Testis (tissue), 3 donors: ENCODE data around the gene ZNF428. TPM values are rescaled to one million over a fixed set of nuclear protein-coding genes. Genes with fewer than 3 reads are reported as not detected.

Source experiments
- DNase-seq: peaks from one replicate; pipeline ENCODE4 v3.0.0-alpha.2; 2019
- H3K27ac ChIP-seq, 2 donors: fragments of 200-600 bp; sonication (generic); one replicate each; pipeline ENCODE4 v1.5.1; 2019
- H3K27me3 ChIP-seq: fragments of 200-600 bp; sonication (generic); one replicate; pipeline ENCODE4 v1.5.1; 2019
- H3K36me3 ChIP-seq: fragments of 200-600 bp; sonication (generic); one replicate; pipeline ENCODE4 v1.5.1; 2017; ENCODE audit warnings: low read depth; ENCODE audit errors: missing control alignments
- H3K4me1 ChIP-seq: fragments of 200-600 bp; sonication (generic); one replicate; pipeline ENCODE4 v1.5.1; 2019
- H3K4me3 ChIP-seq, 2 donors: fragments of 200-600 bp; sonication (generic); one replicate each; pipeline ENCODE4 v1.5.1; 2017 to 2019
- H3K9me3 ChIP-seq: fragments of 200-600 bp; sonication (generic); one replicate; pipeline ENCODE4 v1.5.1; 2017
- CTCF ChIP-seq, 3 experiments: fragments of 450-650 bp in 2 of 3; fragments of 200-600 bp in 1 of 3; sonication (generic) in 1 of 3; IDR thresholded peaks; one replicate each; pipeline ENCODE4 v1.5.1; 2016 to 2019; ENCODE audit warnings: antibody characterized with exemption in 3 of 3, mild to moderate bottlenecking in 2 of 3, moderate library complexity in 1 of 3
- POLR2A ChIP-seq: fragments of 450-650 bp; IDR thresholded peaks from one replicate; pipeline ENCODE4 v1.6.1; 2017; ENCODE audit warnings: antibody characterized with exemption, mild to moderate bottlenecking, moderate library complexity
- WGBS, 2 donors: methylation state at CpG; one replicate each; pipeline ENCODE4 v1.1.5; 2018; 5-methylcytosine and 5-hydroxymethylcytosine counted together
- intact Hi-C: fragments of 100-400 bp; cut with DNase I; formaldehyde crosslinking; loops from one replicate; pipeline ENCODE4 v1.15.1; 2023; ENCODE audit warnings: low total_unique reads
- polyA plus RNA-seq: library from polyadenylated mRNA; stranded (reverse); fragments of 350-450 nt; fragmentation: Illumina TruSeq; extraction: RNeasy Lipid Tissue Mini Kit (QIAGEN cat#74804); gene quantifications from one replicate; pipeline ENCODE4 v1.2.3, GENCODE V29; 2014; ENCODE audit warnings: low read depth, low replicate concordance; ENCODE audit not compliant: insufficient read depth
- total RNA-seq, 2 donors: library from RNA; depleted of rRNA; stranded (reverse); fragments of >200 nt; gene quantifications; one replicate each; pipeline ENCODE4 v1.2.3, GENCODE V29; 2016

ZNF428 gene
- total and polyA plus RNA-seq, 3 donors from 2014 or later, result 64.1 to 94.2 (median 93.1) TPM

GRCh38 chr19:43612374-43612773 is 7.1 kb downstream of the ZNF428 start:
- H3K4me3 ChIP-seq, result no peak overlapping the region
- no peaks in the 10 kb centered on the region for H3K36me3 ChIP-seq
- peaks cover 4% of the 10 kb centered on the region for H3K4me1 ChIP-seq
- TF ChIP-seq CTCF (IDR thresholded peaks at IDR 0.05) (no peak), POLR2A (no peak)
- 87 to 93% methylated on average over 10 to 12 of the region's 12 CpGs for WGBS, 2 donors
- no peak for DNase-seq
- no peaks in the 10 kb centered on the region for H3K27me3 ChIP-seq
- intact Hi-C loops, result no loop called here
- no peak overlapping the region for H3K27ac ChIP-seq
- no peaks in the 10 kb centered on the region for H3K9me3 ChIP-seq

GRCh38 chr19:43611788-43612187 is 7.6 kb downstream of the ZNF428 start, which contains the start of gene SRRM5:
SRRM5 (plus strand) TSS chr19:43612088; CDS start chr19:43612122, 34 bp downstream.
- H3K27me3 ChIP-seq, result no peaks in the 10 kb centered on the region
- peaks cover 4% of the 10 kb centered on the region for H3K4me1 ChIP-seq
- H3K27ac ChIP-seq, result no peak within 1 kb of the TSS
- no peaks in the 10 kb centered on the region for H3K36me3 ChIP-seq
- WGBS, 2 donors, result 82 to 96% methylated on average over 3 of the region's 3 CpGs
- H3K9me3 ChIP-seq, result no peaks in the 10 kb centered on the region
- DNase-seq, result no peak
- no peak within 1 kb of the TSS for H3K4me3 ChIP-seq
- intact Hi-C loops, result no loop called here
- no peak for TF ChIP-seq POLR2A
- TF ChIP-seq CTCF (IDR thresholded peaks at IDR 0.05), result no peak

- Histone ChIP-seq H3K36me3 (no peaks in the 10 kb centered on the region), H3K4me3 (no peak overlapping the region), H3K27me3 (no peaks in the 10 kb centered on the region), H3K9me3 (no peaks in the 10 kb centered on the region), H3K27ac (no peak overlapping the region), H3K4me1 (no peaks in the 10 kb centered on the region)
- WGBS, 2 donors, result 52 to 65% methylated on average over 3 of the region's 3 CpGs
- intact Hi-C loops, result no loop called here
- no peak for TF ChIP-seq CTCF (IDR thresholded peaks at IDR 0.05)
- TF ChIP-seq POLR2A, result no peak
- no peak for DNase-seq
Observed at GRCh38 chr19:43610493-43610892, 8.9 kb downstream of the ZNF428 start.

GRCh38 chr19:43609872-43610271 is 9.6 kb downstream of the ZNF428 start:
- Histone ChIP-seq H3K27me3 (no peaks in the 10 kb centered on the region), H3K4me1 (no peaks in the 10 kb centered on the region), H3K36me3 (no peaks in the 10 kb centered on the region), H3K27ac (no peak overlapping the region), H3K4me3 (no peak overlapping the region), H3K9me3 (no peaks in the 10 kb centered on the region)
- intact Hi-C loops, result no loop called here
- no peak for DNase-seq
- TF ChIP-seq POLR2A (no peak), CTCF (IDR thresholded peaks at IDR 0.05) (no peak)
- WGBS, 2 donors, result 83 to 87% methylated on average over 7 of the region's 7 CpGs
